SK-N-DZ (cell line): ENCODE data around the gene ZBTB46.

Source experiments
- DNase-seq: peaks from one replicate; pipeline ENCODE4 v3.0.0-alpha.2; 2015; ENCODE audit warnings: low spot score

Gene ZBTB46

GRCh38 chr20:63707558-63708300 is 123.3 kb downstream of the ZBTB46 start, which contains the start of the genes ARFRP1 and ZGPAT:
ARFRP1 (minus strand) TSS chr20:63707976; CDS start chr20:63707091, 885 bp downstream.
ZGPAT (plus strand) TSS chr20:63708039; CDS start chr20:63708581, 542 bp downstream.
- peak; percentile 87 for DNase-seq

- DNase-seq, result no peak
These were observed 124.1 kb downstream of the ZBTB46 start for GRCh38 chr20:63706852-63707557.

GRCh38 chr20:63706027-63706695 is 124.9 kb downstream of the ZBTB46 start:
- DNase-seq, result no peak

- DNase-seq, result no peak
These were observed 125.6 kb downstream of the ZBTB46 start for GRCh38 chr20:63705232-63706026.

GRCh38 chr20:63704749-63705117 is 126.3 kb downstream of the ZBTB46 start:
- no peak for DNase-seq

- DNase-seq, result no peak
These were observed 126.9 kb downstream of the ZBTB46 start for GRCh38 chr20:63703976-63704748.

GRCh38 chr20:63703471-63703975 is 127.5 kb downstream of the ZBTB46 start:
- DNase-seq, result no peak

- DNase-seq, result peak; percentile 18
These were observed 128.2 kb downstream of the ZBTB46 start for GRCh38 chr20:63702751-63703470.

- peak; percentile 21 for DNase-seq
These were observed 128.9 kb downstream of the ZBTB46 start for GRCh38 chr20:63702036-63702665.

- DNase-seq, result no peak
These were observed 129.6 kb downstream of the ZBTB46 start for GRCh38 chr20:63701329-63702035.

GRCh38 chr20:63701051-63701328 is 130.1 kb downstream of the ZBTB46 start:
- DNase-seq, result no peak

- peak; percentile 71 for DNase-seq
These were observed 130.6 kb downstream of the ZBTB46 start for GRCh38 chr20:63700199-63701050.

- DNase-seq, result peak; percentile 88
These were observed 131.4 kb downstream of the ZBTB46 start for GRCh38 chr20:63699466-63700198.

GRCh38 chr20:63698739-63699465 is 132.2 kb downstream of the ZBTB46 start:
- DNase-seq, result no peak

GRCh38 chr20:63697868-63698545 is 133.1 kb downstream of the ZBTB46 start:
- DNase-seq, result peak; percentile 67

- DNase-seq, result no peak
These were observed 133.7 kb downstream of the ZBTB46 start for GRCh38 chr20:63697357-63697867.
